Psoas muscle (tissue), 8 donors: ENCODE measurements around the gene TSPAN5. TPM values are rescaled to one million over a fixed set of nuclear protein-coding genes. Genes with fewer than 3 reads are reported as not detected.

ENCODE experiments used
- ATAC-seq, 4 donors: fragments of 200-7000 bp; cut with Tn5 transposase; one replicate each; pipeline ENCODE4 v1.9.1; 2020; ENCODE audit warnings: moderate library complexity in 3 of 4, mild to moderate bottlenecking in 2 of 4
- DNase-seq, 2 donors: peaks; one replicate each; pipeline ENCODE4 v3.0.0-alpha.2; 2020
- H3K27ac ChIP-seq: fragments of 200-600 bp; one replicate; pipeline ENCODE4 v1.8.0; 2022
- H3K27me3 ChIP-seq, 3 donors: fragments of 200-600 bp in 1 of 3; one replicate each; pipeline versions ENCODE4 v1.6.1 to v1.8.0; 2013 to 2022; ENCODE audit warnings: low read length in 2 of 3, mild to moderate bottlenecking in 2 of 3, moderate library complexity in 1 of 3; ENCODE audit not compliant: insufficient read depth in 3 of 3
- H3K36me3 ChIP-seq, 2 donors: fragments of 200-600 bp in 1 of 2; one replicate each; pipeline versions ENCODE4 v1.6.1 to v1.8.0; 2013 to 2022; ENCODE audit warnings: low read depth in 1 of 2, mild to moderate bottlenecking in 1 of 2, moderate library complexity in 1 of 2; ENCODE audit not compliant: insufficient read depth in 1 of 2
- H3K4me1 ChIP-seq: fragments of 200-600 bp; one replicate; pipeline ENCODE4 v1.8.0; 2022
- H3K4me3 ChIP-seq: fragments of 200-600 bp; one replicate; pipeline ENCODE4 v1.8.0; 2022; ENCODE audit warnings: mild to moderate bottlenecking
- H3K9me3 ChIP-seq: fragments of 200-600 bp; one replicate; pipeline ENCODE4 v1.8.0; 2022
- WGBS, 3 donors: extraction: QIAGEN DNeasy Blood & Tissue Kit; methylation state at CpG; one replicate each; pipeline versions ENCODE4 v1.1.6 to v1.1.7; 2013; 5-methylcytosine and 5-hydroxymethylcytosine counted together
- intact Hi-C, 2 donors: fragments of 100-400 bp; cut with DNase I; formaldehyde crosslinking; loops; one replicate each; pipeline versions ENCODE4 v1.11.0 to v1.14.2; 2022
- polyA plus RNA-seq, 3 donors: library from polyadenylated mRNA; stranded (reverse); fragments of 200-250 nt; gene quantifications; one replicate each; pipeline ENCODE4 v1.2.3, GENCODE V29; 2013
- total RNA-seq, 4 donors: library from RNA; stranded (reverse); fragmentation: NEBNext Ultra II Directional in 2 of 4; extraction: Animal tissue kit (Norgen Biotek cat#: 25700) in 2 of 4; gene quantifications; one replicate each; pipeline versions ENCODE4 v1.2.1 to v1.2.4, GENCODE V29; 2021 to 2023
- TF ChIP-seq, protein P1 (sequence below): fragments of 200-600 bp; IDR thresholded peaks from one replicate; pipeline ENCODE4 v1.8.0; 2022; ENCODE audit warnings: antibody characterized with exemption
- donor health status: healthy with polysubstance abuse.
- donor health status: DM: no; HTN: no; CAD: no; lungs with moderate emphysema.
- donor health status: Bipolar disorder and iron deficiency.
- donor health status: healthy.
- donor health status: DM: yes; HTN: yes; CAD: no.
- donor health status: DM: no; HTN: no; CAD: no.
- donor health status: DM: no; HTN: no; CAD: no.
- donor health status: DM: yes; HTN: yes; CAD: no.

The TSPAN5 gene
- total and polyA plus RNA-seq, 7 donors = 0.63 to 7.3 (median 3.8) TPM

DNA sequence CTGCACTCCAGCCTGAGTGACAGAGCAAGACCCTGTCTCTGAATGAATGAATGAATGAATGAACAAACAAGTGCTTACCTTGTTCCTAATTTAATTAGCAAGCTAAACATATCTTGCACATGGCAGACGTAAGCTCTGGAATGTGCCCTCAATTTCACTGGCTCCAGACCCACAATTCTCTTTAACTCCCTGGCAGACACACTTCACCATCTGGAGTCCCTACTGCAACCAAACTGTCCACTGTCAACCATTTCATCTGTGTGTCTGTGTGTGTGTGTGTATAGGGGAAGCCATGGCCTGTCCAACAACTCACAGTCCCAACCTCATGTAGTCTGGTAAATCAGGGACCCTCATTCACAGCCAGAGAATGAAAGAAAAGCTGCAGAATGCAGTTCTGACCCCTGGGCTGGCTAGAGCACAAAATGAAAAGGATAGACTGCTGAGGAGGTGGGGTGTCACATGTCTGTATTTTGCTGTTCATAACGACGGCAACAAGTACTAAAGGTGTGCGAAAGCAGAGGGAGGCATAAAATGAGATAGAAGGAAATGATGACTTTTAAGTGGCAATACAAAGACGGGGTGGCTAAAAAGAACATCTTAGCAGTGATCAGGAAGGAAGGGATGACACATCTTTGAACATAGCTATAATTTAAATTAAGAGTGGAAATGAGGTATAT is 114.1 kb downstream of the TSPAN5 start:
- Histone ChIP-seq H3K27ac (no peak overlapping the region), H3K4me1 (peaks cover 4% of the 10 kb centered on the region), H3K9me3 (no peaks in the 10 kb centered on the region), H3K4me3 (no peak overlapping the region), H3K27me3 (no peaks in the 10 kb centered on the region), H3K36me3 (no peaks in the 10 kb centered on the region)
- 64 to 73% (median 68%) methylated on average over 5 of the region's 5 CpGs for WGBS, 3 donors
- no peak for ATAC-seq
- TF ChIP-seq, protein P1, sequence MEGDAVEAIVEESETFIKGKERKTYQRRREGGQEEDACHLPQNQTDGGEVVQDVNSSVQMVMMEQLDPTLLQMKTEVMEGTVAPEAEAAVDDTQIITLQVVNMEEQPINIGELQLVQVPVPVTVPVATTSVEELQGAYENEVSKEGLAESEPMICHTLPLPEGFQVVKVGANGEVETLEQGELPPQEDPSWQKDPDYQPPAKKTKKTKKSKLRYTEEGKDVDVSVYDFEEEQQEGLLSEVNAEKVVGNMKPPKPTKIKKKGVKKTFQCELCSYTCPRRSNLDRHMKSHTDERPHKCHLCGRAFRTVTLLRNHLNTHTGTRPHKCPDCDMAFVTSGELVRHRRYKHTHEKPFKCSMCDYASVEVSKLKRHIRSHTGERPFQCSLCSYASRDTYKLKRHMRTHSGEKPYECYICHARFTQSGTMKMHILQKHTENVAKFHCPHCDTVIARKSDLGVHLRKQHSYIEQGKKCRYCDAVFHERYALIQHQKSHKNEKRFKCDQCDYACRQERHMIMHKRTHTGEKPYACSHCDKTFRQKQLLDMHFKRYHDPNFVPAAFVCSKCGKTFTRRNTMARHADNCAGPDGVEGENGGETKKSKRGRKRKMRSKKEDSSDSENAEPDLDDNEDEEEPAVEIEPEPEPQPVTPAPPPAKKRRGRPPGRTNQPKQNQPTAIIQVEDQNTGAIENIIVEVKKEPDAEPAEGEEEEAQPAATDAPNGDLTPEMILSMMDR = no peak
- no peak for DNase-seq
- intact Hi-C loops = no loop called here

DNA sequence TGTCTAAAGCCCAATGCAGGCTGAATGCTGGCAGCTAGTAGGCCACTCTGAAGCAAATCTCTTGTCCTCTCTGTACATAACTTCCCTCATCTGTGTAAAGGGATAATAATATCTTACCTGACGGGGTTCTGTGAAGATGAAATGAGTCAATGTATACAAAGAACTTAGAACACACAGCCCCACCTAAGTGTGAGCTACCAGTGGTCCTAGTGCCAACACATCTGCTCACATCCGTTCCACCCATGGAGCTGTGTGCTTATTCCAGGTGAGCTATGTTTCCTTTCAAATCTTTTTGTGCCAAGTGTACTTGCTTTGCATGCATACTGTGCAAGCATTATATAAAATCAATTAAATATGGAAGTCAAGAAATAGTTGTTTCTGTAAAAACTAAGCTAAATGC is 116.4 kb downstream of the TSPAN5 start:
- Histone ChIP-seq H3K27ac (no peak overlapping the region), H3K9me3 (no peaks in the 10 kb centered on the region), H3K4me1 (peaks cover 4% of the 10 kb centered on the region), H3K27me3 (no peaks in the 10 kb centered on the region), H3K36me3 (no peaks in the 10 kb centered on the region), H3K4me3 (no peak overlapping the region)
- 93 to 95% (median 95%) methylated on average over 2 of the region's 2 CpGs for WGBS, 3 donors
- ATAC-seq (no peak), DNase-seq (no peak)
- TF ChIP-seq, protein P1 = no peak
- intact Hi-C loops = no loop called here

DNA sequence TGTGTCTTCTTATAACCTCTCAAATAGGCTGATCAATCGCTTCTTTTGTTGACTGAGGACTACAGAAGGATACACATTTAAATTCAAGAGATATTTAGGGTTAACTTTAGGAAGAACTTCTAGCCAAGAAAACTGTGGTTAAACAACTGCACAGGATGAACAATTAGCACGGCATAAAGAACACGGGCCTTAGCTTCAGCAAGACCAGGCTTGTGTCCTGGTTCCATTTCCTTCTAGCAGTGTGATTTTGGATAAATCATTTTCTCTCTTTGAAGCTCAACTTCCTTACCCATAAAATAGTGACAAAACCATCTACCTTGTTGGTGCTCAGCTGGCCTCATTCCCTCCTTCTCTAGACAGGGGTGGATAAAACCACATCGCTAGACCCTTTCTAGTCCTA is 117.6 kb downstream of the TSPAN5 start:
- intact Hi-C loops = no loop called here
- WGBS, 3 donors = 54 to 63% (median 61%) methylated on average over 4 of the region's 4 CpGs
- H3K4me1 ChIP-seq = no peaks in the 10 kb centered on the region
- no peaks in the 10 kb centered on the region for H3K9me3 ChIP-seq
- no peak for DNase-seq
- no peak overlapping the region for H3K27ac ChIP-seq
- no peak for ATAC-seq
- no peak overlapping the region for H3K4me3 ChIP-seq
- H3K27me3 ChIP-seq = no peaks in the 10 kb centered on the region
- no peaks in the 10 kb centered on the region for H3K36me3 ChIP-seq
- TF ChIP-seq, protein P1 = no peak

DNA sequence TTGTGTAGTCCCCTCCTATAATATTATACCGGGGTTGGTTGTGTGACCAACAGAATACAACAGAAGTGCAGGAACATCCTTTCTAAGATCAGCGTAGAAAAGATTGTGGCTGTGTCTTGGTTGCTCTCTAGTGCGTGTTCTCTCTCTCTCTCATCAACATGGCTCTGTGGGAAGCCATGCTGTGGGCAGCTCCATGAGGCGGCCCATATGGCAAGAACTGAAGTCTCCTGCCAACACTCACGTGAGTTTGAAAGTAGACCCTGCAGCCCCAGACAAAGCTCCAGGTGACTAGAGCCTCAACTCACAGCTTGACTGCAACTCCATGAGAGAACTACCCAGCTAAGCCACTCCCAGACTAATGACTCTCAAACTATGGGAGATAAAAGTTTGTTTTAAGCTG is 118.7 kb downstream of the TSPAN5 start:
- intact Hi-C loops = no loop called here
- ATAC-seq = no peak
- TF ChIP-seq, protein P1 = no peak

DNA sequence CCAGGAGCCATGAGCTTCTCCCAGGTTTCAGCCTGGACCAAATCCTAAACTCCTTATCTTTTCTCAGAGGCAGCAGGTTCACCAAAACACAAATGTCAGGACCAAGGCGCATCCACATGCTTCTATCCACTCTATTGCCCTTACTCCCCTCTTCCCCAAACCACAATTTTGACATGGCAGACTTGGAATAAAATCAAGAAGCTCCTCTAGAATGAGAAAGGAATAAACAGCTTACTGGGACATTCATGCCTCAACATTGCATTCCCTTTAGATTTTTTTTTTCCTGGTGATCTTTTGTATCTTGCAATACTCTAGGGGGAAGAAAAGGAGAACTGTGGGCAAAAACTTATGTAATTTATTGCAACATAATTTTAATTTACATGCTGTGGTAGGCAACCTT is 119.1 kb downstream of the TSPAN5 start:
- Histone ChIP-seq H3K4me1 (no peaks in the 10 kb centered on the region), H3K27ac (no peak overlapping the region), H3K9me3 (no peaks in the 10 kb centered on the region), H3K4me3 (no peak overlapping the region), H3K36me3 (no peaks in the 10 kb centered on the region), H3K27me3 (no peaks in the 10 kb centered on the region)
- intact Hi-C loops = no loop called here
- TF ChIP-seq, protein P1 = no peak
- WGBS, 3 donors = 97 to 100% (median 98%) methylated on average over 1 of the region's 1 CpG
- DNase-seq (no peak), ATAC-seq (no peak)

More for the DNA sequence above, 118.7 kb downstream of the TSPAN5 start:
- Histone ChIP-seq H3K27ac (no peak overlapping the region), H3K4me1 (no peaks in the 10 kb centered on the region), H3K4me3 (no peak overlapping the region), H3K9me3 (no peaks in the 10 kb centered on the region), H3K27me3 (no peaks in the 10 kb centered on the region), H3K36me3 (no peaks in the 10 kb centered on the region)
- WGBS, 3 donors = 93 to 96% (median 95%) methylated on average over 5 of the region's 5 CpGs
- DNase-seq = no peak
